ENCODE results near the gene STX7. TPM values are rescaled to one million over a fixed set of nuclear protein-coding genes. Genes with fewer than 3 reads are reported as not detected.

The STX7 gene
- total RNA-seq, 1 experiment from 2014 or later = 25.6 TPM

DNA sequence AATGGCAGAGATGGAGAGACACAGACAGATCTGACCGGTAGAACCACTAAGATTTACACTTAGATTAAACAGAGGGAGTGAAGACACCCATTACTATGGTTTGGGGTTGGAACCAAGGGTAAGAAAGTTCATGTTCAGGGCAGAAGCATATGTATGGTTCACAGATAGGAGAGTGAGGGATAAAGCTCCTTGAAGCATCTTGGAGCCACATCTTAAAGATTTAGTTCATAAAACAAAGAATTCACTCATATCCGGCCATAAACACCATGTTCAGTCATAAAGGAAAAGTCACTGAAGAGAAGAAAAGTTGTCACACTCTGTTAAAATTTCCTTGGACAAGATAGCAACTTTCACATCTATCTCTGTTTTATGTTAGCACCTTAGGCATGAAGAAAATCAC lies 18.0 kb downstream of the STX7 start:
- Mint-ChIP-seq H3K9me3 (peaks cover 17% of the 10 kb centered on the region), H3K36me3 (peaks cover 22% of the 10 kb centered on the region), H3K4me3 (no peak overlapping the region), H3K27ac (no peak overlapping the region), H3K27me3 (ENCODE audit: low read depth) (no peaks in the 10 kb centered on the region), H3K4me1 (no peaks in the 10 kb centered on the region)
- DNase-seq (ENCODE audit: low spot score) (no peak), ATAC-seq (no peak)
- POLR2A ChIA-PET = no interaction called here
- TF ChIP-seq HMGA2 (CRISPR knock-in tag; IDR thresholded peaks at IDR 0.05) (no peak), ZNF138 (CRISPR knock-in tag; conservative IDR thresholded peaks at IDR 0.05) (no peak), JAZF1 (CRISPR knock-in tag; IDR thresholded peaks at IDR 0.05) (no peak), FOXK1 (CRISPR knock-in tag; IDR thresholded peaks at IDR 0.05) (no peak), NR2C2 (CRISPR knock-in tag; IDR thresholded peaks at IDR 0.05) (no peak)
- TF ChIP-seq, protein P1, sequence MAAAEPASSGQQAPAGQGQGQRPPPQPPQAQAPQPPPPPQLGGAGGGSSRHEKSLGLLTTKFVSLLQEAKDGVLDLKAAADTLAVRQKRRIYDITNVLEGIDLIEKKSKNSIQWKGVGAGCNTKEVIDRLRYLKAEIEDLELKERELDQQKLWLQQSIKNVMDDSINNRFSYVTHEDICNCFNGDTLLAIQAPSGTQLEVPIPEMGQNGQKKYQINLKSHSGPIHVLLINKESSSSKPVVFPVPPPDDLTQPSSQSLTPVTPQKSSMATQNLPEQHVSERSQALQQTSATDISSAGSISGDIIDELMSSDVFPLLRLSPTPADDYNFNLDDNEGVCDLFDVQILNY (CRISPR knock-in tag; IDR thresholded peaks at IDR 0.05) = no peak
- CTCF ChIA-PET = interaction anchor here (1.3 to 2.1 kb wide), 2 partner anchors 193 to 215 kb away, joined by 3 to 6 read pairs; no protein-coding TSS in a partner anchor

DNA sequence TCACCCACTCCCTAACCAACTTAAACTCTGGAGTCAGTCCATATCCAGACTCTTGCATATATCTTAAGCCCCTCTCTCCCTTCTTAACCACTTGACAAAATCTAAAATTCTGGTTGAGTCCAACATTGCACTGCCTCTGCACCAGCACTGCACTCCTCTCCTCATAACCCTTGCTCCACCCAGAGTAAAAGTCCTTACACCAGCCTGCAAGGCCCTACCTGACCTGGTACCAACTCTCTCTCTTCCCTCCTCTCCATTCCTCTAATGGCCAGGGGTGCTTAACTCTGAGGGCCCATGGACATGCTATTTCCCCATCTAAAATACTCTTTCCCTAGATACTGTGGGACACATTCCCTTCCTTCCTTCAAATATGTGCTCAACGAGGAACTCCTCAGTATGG lies 21.0 kb downstream of the STX7 start:
- TF ChIP-seq, protein P2, sequence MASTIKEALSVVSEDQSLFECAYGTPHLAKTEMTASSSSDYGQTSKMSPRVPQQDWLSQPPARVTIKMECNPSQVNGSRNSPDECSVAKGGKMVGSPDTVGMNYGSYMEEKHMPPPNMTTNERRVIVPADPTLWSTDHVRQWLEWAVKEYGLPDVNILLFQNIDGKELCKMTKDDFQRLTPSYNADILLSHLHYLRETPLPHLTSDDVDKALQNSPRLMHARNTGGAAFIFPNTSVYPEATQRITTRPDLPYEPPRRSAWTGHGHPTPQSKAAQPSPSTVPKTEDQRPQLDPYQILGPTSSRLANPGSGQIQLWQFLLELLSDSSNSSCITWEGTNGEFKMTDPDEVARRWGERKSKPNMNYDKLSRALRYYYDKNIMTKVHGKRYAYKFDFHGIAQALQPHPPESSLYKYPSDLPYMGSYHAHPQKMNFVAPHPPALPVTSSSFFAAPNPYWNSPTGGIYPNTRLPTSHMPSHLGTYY (CRISPR knock-in tag; IDR thresholded peaks at IDR 0.05) = no peak
- TF ChIP-seq ETV6 (CRISPR knock-in tag; IDR thresholded peaks at IDR 0.05) (no peak), RORB (CRISPR knock-in tag; IDR thresholded peaks at IDR 0.05) (no peak), ZNF138 (CRISPR knock-in tag; conservative IDR thresholded peaks at IDR 0.05) (no peak), ZNF396 (CRISPR knock-in tag; IDR thresholded peaks at IDR 0.05; ENCODE audit: borderline replicate concordance) (no peak), EMX1 (CRISPR knock-in tag; IDR thresholded peaks at IDR 0.05) (no peak), ZNF317 (CRISPR knock-in tag; IDR thresholded peaks at IDR 0.05; ENCODE audit: borderline replicate concordance, low read depth) (no peak), JAZF1 (CRISPR knock-in tag; IDR thresholded peaks at IDR 0.05) (no peak), OVOL2 (CRISPR knock-in tag; IDR thresholded peaks at IDR 0.05; ENCODE audit: borderline replicate concordance) (no peak), GTF2I (CRISPR knock-in tag; conservative IDR thresholded peaks at IDR 0.05) (no peak), SMAD3 (CRISPR knock-in tag; IDR thresholded peaks at IDR 0.05; ENCODE audit: borderline replicate concordance) (no peak), GABPB1 (CRISPR knock-in tag; IDR thresholded peaks at IDR 0.05) (no peak)
- TF ChIP-seq, protein P3, sequence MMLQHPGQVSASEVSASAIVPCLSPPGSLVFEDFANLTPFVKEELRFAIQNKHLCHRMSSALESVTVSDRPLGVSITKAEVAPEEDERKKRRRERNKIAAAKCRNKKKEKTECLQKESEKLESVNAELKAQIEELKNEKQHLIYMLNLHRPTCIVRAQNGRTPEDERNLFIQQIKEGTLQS (CRISPR knock-in tag; conservative IDR thresholded peaks at IDR 0.05) = no peak
- TF ChIP-seq, protein P1 (CRISPR knock-in tag; IDR thresholded peaks at IDR 0.05) = no peak
- Mint-ChIP-seq H3K36me3 (peaks cover 13% of the 10 kb centered on the region), H3K27ac (no peak overlapping the region), H3K27me3 (ENCODE audit: low read depth) (no peaks in the 10 kb centered on the region), H3K9me3 (peaks cover 17% of the 10 kb centered on the region), H3K4me1 (no peaks in the 10 kb centered on the region), H3K4me3 (no peak overlapping the region)
- no peak for DNase-seq (ENCODE audit: low spot score)
- ChIA-PET POLR2A (no interaction called here), CTCF (no interaction called here)
- no peak for ATAC-seq

DNA sequence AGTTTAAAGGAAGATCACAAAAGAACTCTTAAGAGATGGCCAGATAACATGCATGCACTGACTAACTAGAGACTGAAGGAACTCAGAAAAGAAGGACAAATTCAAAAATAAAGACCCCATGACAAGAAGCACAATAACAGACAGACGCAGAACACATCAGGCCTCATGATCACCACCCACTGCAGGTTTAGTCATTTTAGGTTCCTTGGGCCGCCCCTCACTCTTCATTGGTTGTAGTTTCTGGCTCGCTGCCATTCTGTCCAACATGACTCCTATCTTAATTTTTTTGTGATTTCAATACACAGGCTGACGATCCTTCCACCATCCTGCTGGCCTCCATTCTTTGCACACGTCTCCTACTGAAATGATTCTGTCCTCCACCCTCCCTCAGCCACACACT lies 21.6 kb downstream of the STX7 start:
- no peak for DNase-seq (ENCODE audit: low spot score)
- H3K27ac Mint-ChIP-seq = no peak overlapping the region
- ATAC-seq = no peak
- no peaks in the 10 kb centered on the region for H3K4me1 Mint-ChIP-seq
- H3K27me3 Mint-ChIP-seq (ENCODE audit: low read depth) = no peaks in the 10 kb centered on the region
- peaks cover 13% of the 10 kb centered on the region for H3K36me3 Mint-ChIP-seq
- no peak overlapping the region for H3K4me3 Mint-ChIP-seq
- POLR2A ChIA-PET = no interaction called here
- H3K9me3 Mint-ChIP-seq = peaks cover 17% of the 10 kb centered on the region
- CTCF ChIA-PET = no interaction called here
- TF ChIP-seq TP53 (CRISPR knock-in tag; IDR thresholded peaks at IDR 0.05) (no peak), GABPB1 (CRISPR knock-in tag; IDR thresholded peaks at IDR 0.05) (no peak)
- TF ChIP-seq, protein P4, sequence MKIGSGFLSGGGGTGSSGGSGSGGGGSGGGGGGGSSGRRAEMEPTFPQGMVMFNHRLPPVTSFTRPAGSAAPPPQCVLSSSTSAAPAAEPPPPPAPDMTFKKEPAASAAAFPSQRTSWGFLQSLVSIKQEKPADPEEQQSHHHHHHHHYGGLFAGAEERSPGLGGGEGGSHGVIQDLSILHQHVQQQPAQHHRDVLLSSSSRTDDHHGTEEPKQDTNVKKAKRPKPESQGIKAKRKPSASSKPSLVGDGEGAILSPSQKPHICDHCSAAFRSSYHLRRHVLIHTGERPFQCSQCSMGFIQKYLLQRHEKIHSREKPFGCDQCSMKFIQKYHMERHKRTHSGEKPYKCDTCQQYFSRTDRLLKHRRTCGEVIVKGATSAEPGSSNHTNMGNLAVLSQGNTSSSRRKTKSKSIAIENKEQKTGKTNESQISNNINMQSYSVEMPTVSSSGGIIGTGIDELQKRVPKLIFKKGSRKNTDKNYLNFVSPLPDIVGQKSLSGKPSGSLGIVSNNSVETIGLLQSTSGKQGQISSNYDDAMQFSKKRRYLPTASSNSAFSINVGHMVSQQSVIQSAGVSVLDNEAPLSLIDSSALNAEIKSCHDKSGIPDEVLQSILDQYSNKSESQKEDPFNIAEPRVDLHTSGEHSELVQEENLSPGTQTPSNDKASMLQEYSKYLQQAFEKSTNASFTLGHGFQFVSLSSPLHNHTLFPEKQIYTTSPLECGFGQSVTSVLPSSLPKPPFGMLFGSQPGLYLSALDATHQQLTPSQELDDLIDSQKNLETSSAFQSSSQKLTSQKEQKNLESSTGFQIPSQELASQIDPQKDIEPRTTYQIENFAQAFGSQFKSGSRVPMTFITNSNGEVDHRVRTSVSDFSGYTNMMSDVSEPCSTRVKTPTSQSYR (CRISPR knock-in tag; IDR thresholded peaks at IDR 0.05) = no peak
- TF ChIP-seq, protein P5, sequence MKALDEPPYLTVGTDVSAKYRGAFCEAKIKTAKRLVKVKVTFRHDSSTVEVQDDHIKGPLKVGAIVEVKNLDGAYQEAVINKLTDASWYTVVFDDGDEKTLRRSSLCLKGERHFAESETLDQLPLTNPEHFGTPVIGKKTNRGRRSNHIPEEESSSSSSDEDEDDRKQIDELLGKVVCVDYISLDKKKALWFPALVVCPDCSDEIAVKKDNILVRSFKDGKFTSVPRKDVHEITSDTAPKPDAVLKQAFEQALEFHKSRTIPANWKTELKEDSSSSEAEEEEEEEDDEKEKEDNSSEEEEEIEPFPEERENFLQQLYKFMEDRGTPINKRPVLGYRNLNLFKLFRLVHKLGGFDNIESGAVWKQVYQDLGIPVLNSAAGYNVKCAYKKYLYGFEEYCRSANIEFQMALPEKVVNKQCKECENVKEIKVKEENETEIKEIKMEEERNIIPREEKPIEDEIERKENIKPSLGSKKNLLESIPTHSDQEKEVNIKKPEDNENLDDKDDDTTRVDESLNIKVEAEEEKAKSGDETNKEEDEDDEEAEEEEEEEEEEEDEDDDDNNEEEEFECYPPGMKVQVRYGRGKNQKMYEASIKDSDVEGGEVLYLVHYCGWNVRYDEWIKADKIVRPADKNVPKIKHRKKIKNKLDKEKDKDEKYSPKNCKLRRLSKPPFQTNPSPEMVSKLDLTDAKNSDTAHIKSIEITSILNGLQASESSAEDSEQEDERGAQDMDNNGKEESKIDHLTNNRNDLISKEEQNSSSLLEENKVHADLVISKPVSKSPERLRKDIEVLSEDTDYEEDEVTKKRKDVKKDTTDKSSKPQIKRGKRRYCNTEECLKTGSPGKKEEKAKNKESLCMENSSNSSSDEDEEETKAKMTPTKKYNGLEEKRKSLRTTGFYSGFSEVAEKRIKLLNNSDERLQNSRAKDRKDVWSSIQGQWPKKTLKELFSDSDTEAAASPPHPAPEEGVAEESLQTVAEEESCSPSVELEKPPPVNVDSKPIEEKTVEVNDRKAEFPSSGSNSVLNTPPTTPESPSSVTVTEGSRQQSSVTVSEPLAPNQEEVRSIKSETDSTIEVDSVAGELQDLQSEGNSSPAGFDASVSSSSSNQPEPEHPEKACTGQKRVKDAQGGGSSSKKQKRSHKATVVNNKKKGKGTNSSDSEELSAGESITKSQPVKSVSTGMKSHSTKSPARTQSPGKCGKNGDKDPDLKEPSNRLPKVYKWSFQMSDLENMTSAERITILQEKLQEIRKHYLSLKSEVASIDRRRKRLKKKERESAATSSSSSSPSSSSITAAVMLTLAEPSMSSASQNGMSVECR (CRISPR knock-in tag; IDR thresholded peaks at IDR 0.05; ENCODE audit: borderline replicate concordance) = no peak

All from WTC11 (cell line).